Stimulated activated naive CD8-positive, alpha-beta T cell treated with anti-CD3 and anti-CD28 coated beads, Interleukin-15, amount 100 ng/mL, for 72 hours (primary cell): Measurements from ENCODE around the gene ACSF3.

ENCODE experiments used
- ATAC-seq: fragments of 150-1000 bp; cut with Tn5 transposase; 2 replicates; pipeline ENCODE4 v1.10.0; 2021; ENCODE audit warnings: mild to moderate bottlenecking, moderate library complexity
- DNase-seq, 2 donors: peaks; one replicate each; pipeline ENCODE4 v3.0.0; 2021 to 2022
- H3K27ac Mint-ChIP-seq, 2 donors: one replicate each; pipeline ENCODE4 v1.8.0; 2022; ENCODE audit warnings: mild to moderate bottlenecking in 2 of 2, mixed read lengths in 2 of 2, moderate library complexity in 2 of 2
- H3K27me3 Mint-ChIP-seq: one replicate; pipeline ENCODE4 v1.8.0; 2022; ENCODE audit warnings: mixed read lengths
- H3K4me1 Mint-ChIP-seq: one replicate; pipeline ENCODE4 v1.8.0; 2022; ENCODE audit warnings: mild to moderate bottlenecking, mixed read lengths
- H3K4me3 Mint-ChIP-seq, 2 donors: one replicate each; pipeline ENCODE4 v1.8.0; 2022; ENCODE audit warnings: mild to moderate bottlenecking in 2 of 2, mixed read lengths in 2 of 2, moderate library complexity in 1 of 2
- H3K9me3 Mint-ChIP-seq, 2 donors: one replicate each; pipeline ENCODE4 v1.8.0; 2022; ENCODE audit warnings: mixed read lengths in 2 of 2

ACSF3 gene

DNA sequence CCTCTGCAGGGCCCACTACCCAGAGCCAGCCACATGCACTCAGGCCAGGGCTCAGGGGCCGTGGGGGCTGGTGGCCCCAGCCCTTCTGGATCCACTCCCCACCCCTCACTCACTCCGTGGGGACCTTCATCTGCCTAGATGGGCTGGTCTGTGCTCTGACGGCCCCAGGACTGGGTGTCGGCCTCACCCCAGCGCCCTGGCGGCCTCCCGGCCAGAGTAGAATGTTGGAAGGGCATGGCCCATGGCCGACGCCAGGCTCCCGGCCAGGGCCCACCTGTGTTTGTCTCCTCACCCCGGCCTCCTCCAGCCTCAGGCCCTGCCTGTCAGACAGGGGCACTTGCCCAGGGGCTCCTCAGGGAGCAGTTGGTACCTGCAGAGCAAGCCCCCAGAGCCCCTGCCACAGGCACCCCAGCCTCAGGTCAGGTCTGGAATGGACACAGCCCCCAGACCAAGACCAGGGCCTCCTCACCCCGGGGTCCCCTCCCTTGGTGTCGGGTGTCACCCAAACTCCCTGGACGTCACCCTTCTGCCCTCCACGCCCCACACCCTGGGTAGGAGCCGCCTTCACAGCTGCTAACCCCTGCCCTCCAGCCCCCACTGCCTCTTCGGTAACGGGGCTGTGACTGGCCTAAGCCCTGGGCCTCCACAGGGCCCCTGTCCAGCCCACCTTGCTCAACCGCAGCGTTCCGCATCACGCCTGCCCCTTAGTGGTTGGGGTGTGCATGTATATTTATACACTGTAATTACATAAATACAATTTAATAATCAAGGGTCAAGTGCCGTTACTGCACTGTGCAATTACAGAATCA lies 74.9 kb downstream of the ACSF3 start:
- Mint-ChIP-seq H3K4me3 (no peak overlapping the region), H3K9me3 (no peaks in the 10 kb centered on the region), H3K27me3 (peaks cover 32% of the 10 kb centered on the region), H3K27ac (no peak overlapping the region), H3K4me1 (peaks cover 18% of the 10 kb centered on the region)
- ATAC-seq, result no peak
- DNase-seq, result no peak

DNA sequence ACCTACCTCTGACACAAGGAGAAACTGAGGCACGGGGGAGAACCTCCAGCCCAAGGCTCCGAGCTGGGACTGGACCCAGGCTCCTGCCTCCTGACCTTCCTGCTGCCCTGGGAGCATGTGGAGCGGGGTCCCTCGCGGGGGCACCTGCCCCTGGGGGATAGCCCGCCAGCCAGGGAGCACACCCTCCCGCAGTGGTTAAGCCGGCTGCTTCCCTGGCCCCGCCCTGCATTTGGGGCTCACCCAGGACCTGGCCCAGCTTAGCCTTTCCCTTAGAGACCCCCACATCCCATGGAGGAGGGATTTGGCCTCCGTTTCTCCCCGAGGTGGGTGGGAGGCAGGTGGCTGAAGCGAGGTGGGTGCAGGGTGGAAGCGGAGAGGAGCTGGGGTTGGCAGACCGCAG lies 76.1 kb downstream of the ACSF3 start:
- H3K4me3 Mint-ChIP-seq, result no peak overlapping the region
- ATAC-seq (no peak), DNase-seq (no peak)
- H3K27ac Mint-ChIP-seq, result peak overlapping the region in 1 of 2 donors; percentile 27
- no peaks in the 10 kb centered on the region for H3K9me3 Mint-ChIP-seq
- peaks cover 32% of the 10 kb centered on the region for H3K27me3 Mint-ChIP-seq
- H3K4me1 Mint-ChIP-seq, result peaks cover 20% of the 10 kb centered on the region

DNA sequence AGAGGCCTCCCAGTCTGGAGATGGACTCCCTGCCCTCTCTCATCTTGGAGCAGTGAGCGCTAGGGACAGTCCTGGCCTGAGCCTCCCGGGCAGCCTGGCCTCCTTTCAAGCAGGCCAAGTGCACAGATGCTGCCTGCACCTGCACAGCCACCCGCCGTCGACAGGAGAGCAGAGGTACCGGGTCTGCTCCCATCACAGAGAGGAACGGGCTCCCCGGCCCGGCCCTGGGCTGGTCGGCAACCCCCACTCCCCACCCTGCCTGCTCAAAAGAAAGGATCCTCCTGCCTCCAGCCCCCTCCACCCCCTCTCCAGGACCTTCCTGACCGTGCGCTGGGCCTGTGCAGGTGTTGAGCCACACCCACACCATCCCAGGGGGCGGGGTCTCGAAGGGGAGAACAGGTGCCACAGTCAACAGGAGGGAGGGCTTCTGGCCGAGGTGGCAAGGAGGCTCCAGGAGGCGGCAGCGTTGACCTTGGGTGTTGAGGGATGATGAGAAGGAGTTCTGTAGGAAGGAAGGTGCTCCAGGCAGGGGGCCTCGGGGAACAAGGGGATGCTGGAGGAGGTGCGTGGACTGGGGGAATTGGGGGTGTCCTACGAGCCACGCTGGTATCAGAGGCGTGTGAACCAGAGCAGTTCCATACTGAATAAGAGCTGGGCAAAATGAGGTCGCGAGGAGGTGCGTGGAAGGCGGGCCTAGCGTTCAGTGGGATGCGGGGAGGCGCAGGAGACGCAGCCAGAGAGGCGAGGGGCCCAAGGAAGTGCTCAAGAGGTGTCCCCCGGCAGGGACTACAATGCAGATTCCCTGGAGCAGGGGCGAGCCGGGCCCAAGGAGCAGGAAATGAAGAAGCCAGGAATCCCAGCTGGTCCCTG lies 76.9 kb downstream of the ACSF3 start:
- Mint-ChIP-seq H3K4me3 (peak overlapping the region; percentile 76 to 82), H3K4me1 (peaks cover 20% of the 10 kb centered on the region), H3K27ac (no peak overlapping the region), H3K9me3 (no peaks in the 10 kb centered on the region), H3K27me3 (peaks cover 32% of the 10 kb centered on the region)
- DNase-seq (no peak), ATAC-seq (peak; percentile 4)

DNA sequence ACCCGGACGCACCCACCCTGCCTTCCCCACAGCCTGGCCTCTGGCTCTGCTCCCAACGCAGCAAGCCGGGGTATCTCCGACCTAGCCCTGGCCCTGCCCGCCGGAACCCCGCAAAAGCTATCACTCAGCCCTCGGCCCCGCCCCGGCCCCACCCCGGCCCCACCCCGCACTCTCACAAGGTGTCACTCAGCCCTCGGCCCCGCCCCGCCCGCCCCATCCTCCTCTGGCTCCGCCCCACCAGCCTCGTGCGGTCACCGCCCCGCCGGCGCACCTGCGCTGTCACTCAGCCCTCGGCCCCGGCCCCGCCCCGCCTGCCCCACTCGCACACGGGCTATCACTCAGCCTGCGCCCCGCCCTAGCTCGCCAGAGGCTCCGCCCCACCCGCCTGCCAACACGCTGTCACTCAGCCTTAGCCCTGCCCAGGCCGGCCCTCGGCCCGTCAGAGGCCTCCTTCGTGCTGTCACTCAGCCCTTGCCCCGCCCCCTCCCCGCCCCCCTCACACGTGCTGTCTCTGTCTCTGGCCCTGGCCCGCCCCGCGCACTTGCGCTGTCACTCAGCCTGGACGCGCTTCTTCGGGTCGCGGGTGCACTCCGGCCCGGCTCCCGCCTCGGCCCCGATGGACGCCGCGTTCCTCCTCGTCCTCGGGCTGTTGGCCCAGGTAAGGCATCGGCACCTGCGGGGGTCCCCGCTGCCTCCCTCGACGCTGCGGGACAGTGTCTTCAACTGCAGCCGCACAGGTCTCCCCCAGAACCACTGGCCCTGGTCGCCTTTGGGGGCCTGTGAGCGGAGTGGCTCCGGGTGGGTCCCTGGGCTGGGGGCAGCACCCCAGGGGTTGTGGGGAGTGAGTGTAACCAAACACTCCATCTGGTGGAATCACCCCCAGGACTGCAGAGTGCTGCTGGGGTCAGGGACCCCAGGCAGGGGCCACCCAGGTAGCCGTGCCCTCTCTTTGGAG lies 77.8 kb downstream of the ACSF3 start, which contains the start of gene CDH15:
TSS of gene CDH15 (plus strand) at position 533 of the 955 bp plus-strand sequence. CDS start at position 617, 84 bp downstream.
- no peak within 1 kb of the TSS for H3K27ac Mint-ChIP-seq
- peaks cover 20% of the 10 kb centered on the region for H3K4me1 Mint-ChIP-seq
- peak within 1 kb of the TSS; percentile 76 to 82 for H3K4me3 Mint-ChIP-seq
- peak; percentile 91 to 92 for DNase-seq
- ATAC-seq, result peak; percentile 90
- H3K27me3 Mint-ChIP-seq, result peaks cover 28% of the 10 kb centered on the region
- H3K9me3 Mint-ChIP-seq, result no peaks in the 10 kb centered on the region

DNA sequence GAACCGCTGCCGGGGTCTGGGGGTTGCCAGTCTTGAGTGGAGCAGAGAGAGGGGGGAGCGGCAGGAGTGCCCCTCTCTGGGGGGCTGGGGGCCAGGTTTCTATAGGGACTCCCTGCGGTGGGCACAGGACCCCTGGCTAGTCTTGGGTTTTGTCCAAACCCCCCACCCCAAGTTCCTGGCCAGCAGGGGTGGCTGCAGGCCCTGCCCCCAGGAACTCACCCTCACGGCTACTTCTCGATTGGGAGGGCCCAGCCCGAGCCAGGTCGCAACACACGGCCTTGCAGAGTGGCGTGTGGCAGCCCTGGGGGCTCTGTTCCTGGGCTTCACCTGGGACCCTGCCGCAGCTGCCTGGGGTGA lies 78.5 kb downstream of the ACSF3 start:
- DNase-seq (no peak), ATAC-seq (no peak)
- Mint-ChIP-seq H3K9me3 (no peaks in the 10 kb centered on the region), H3K4me1 (peaks cover 19% of the 10 kb centered on the region), H3K4me3 (no peak overlapping the region), H3K27me3 (peaks cover 25% of the 10 kb centered on the region), H3K27ac (no peak overlapping the region)

- ATAC-seq (no peak), DNase-seq (no peak)
- Mint-ChIP-seq H3K27ac (no peak overlapping the region), H3K9me3 (no peaks in the 10 kb centered on the region), H3K4me1 (peaks cover 15% of the 10 kb centered on the region), H3K27me3 (peaks cover 25% of the 10 kb centered on the region), H3K4me3 (no peak overlapping the region)
Observed at GRCh38 chr16:89172528-89173173, 79.0 kb downstream of the ACSF3 start.

DNA sequence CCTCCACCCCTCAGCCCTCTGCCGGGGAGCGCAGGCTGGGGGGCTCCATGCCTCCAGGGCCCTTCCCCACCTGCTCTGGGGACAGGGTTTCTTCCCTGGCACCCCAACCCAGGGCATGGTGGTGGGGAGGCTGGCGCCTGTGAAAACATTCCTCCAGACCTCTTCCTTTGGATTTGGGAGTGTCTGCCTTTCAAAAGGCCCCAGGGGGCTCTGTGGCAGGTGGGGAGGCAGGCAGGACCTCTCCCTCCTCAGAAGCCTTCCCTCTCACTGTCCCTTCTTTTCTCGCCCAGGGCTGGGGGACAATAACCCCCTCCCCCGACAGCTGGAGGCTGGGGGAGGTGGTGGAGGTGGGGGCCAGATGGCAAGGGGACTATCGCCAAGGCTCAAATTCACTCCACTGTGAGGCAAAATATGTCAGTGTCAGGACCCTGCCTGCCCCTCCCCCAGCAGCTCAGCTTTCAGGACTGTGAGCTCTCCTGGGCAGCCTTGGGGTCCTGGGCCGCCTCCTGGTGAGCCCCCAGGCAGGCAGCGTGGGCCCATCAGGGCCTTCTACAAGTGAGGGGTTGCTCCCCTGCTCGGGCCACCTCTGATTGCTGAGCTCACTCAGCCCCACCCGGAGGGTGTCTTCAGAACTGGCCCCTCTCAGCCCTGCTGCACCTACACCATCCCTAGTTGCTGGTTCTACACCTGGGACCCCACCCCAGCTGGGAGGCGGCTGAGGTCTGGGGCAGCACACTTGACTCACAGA lies 79.7 kb downstream of the ACSF3 start:
- no peak overlapping the region for H3K27ac Mint-ChIP-seq

GRCh38 chr16:89174055-89174827 lies 80.6 kb downstream of the ACSF3 start:
- no peak for DNase-seq
- Mint-ChIP-seq H3K4me1 (peaks cover 15% of the 10 kb centered on the region), H3K27ac (peak overlapping the region in 1 of 2 donors; percentile 71), H3K4me3 (no peak overlapping the region), H3K27me3 (peaks cover 12% of the 10 kb centered on the region), H3K9me3 (no peaks in the 10 kb centered on the region)
- no peak for ATAC-seq

More for the DNA sequence above, 79.7 kb downstream of the ACSF3 start:
- Mint-ChIP-seq H3K4me1 (peaks cover 15% of the 10 kb centered on the region), H3K9me3 (no peaks in the 10 kb centered on the region), H3K4me3 (no peak overlapping the region), H3K27me3 (peaks cover 21% of the 10 kb centered on the region)
- no peak for ATAC-seq
- DNase-seq, result no peak

- DNase-seq, result no peak
- no peak for ATAC-seq
- no peak overlapping the region for H3K27ac Mint-ChIP-seq
- peaks cover 15% of the 10 kb centered on the region for H3K4me1 Mint-ChIP-seq
- peaks cover 12% of the 10 kb centered on the region for H3K27me3 Mint-ChIP-seq
- no peak overlapping the region for H3K4me3 Mint-ChIP-seq
- H3K9me3 Mint-ChIP-seq, result no peaks in the 10 kb centered on the region
Observed at GRCh38 chr16:89174877-89175276, 81.2 kb downstream of the ACSF3 start.

DNA sequence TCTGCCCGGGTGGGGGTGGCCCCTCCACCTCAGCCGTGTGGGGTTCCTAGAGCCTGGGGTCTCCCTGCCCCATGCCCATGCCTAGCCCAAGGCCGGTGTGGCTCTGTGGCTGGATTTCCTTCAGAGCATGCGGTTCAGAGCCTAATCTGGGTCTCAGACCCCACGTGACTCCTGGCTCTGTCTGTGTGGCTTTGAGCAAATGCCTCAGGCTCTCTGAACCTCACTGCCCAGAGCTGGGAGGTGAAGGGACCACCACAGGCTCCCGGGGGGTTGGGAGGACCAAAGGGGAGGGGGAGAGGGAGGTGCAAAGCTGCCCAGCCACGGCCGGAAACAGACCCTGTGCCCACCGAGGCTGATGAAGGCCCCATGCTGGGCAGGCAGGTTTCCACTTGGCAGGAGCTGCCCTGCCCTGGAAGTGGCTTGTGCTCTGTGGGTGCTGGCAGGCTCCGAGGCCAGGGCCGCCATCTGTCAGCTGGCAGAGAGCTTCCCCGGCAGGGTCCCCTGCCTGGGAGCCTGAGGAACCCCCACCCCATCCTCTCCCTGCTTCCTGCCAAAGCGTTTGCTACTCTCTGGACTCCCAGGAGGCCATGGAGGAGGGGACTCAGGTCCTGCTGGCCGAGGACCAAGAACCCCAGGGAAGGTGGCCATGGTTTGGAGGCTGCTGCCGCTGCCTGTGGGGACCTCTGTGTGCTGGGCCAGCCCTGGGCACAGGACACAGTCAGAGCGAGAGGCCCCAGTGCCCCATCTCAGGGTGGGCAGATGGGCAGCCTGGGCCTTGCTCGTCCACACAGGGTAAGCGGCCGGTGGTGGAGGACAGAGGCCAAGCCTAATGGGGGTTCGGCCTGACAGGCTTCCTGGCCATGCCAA lies 81.9 kb downstream of the ACSF3 start:
- Mint-ChIP-seq H3K27me3 (peaks cover 6% of the 10 kb centered on the region), H3K4me1 (peaks cover 11% of the 10 kb centered on the region), H3K9me3 (no peaks in the 10 kb centered on the region), H3K4me3 (no peak overlapping the region), H3K27ac (no peak overlapping the region)
- DNase-seq (no peak), ATAC-seq (no peak)

DNA sequence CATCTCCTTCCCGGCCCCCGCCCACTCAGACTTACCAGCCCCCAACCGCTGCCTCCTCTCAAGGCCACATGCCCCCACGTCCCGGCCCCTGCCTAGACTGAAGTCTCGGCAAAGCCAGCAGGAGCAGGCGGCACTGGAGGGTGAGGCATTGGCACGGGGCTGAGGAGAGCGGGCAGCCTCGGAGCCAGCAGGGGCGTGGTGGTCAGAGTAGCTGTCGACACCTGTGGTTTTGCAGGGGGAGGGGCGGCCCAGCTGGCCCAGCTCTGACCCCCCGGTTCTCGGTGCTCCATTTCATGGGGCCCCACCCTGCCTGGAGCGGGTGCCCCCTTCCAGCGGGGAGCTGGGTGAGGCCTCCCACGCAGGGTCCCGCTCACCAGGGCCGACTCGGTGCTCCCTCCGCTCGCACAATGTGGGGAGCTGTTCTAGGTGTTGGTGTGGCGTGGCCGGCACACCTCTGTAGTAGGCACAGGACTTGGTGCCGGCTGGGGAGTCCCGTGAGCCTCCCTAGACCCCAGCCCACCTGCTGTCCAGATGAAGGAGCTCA lies 82.6 kb downstream of the ACSF3 start:
- DNase-seq (no peak), ATAC-seq (no peak)
- Mint-ChIP-seq H3K27me3 (peaks cover 4% of the 10 kb centered on the region), H3K27ac (no peak overlapping the region), H3K9me3 (no peaks in the 10 kb centered on the region), H3K4me1 (peaks cover 6% of the 10 kb centered on the region), H3K4me3 (no peak overlapping the region)

- Mint-ChIP-seq H3K27me3 (peaks cover 9% of the 10 kb centered on the region), H3K9me3 (no peaks in the 10 kb centered on the region), H3K27ac (no peak overlapping the region), H3K4me1 (peaks cover 11% of the 10 kb centered on the region), H3K4me3 (no peak overlapping the region)
- DNase-seq (no peak), ATAC-seq (no peak)
Observed at GRCh38 chr16:89176717-89177116, 83.1 kb downstream of the ACSF3 start.

DNA sequence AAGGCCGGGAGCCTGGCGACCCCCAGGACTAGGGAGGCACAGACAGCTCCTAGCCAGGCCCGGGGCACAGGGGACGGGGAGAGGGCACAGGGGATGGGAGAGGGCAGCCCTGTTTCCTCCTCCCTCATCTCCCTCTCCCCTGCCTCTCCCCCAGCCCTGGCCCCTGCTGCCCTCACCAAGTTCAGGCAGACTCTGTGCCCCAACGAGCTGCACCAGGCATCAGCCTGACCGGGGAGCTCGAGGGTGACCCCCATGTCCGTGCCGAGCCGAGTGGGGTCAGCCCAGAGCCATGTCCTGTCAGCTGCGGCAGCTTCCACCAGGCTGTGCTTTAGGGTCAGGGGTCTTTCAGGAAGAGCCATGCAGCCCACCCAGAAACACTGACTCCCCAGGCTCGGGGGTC lies 83.8 kb downstream of the ACSF3 start:
- H3K4me1 Mint-ChIP-seq, result peaks cover 14% of the 10 kb centered on the region
- DNase-seq (no peak), ATAC-seq (no peak)
- no peaks in the 10 kb centered on the region for H3K9me3 Mint-ChIP-seq
- peaks cover 10% of the 10 kb centered on the region for H3K27me3 Mint-ChIP-seq
- H3K27ac Mint-ChIP-seq, result no peak overlapping the region
- no peak overlapping the region for H3K4me3 Mint-ChIP-seq
